Prostate gland (tissue), 2 donors: ENCODE measurements around the gene CCDC127. TPM values are rescaled to one million over a fixed set of nuclear protein-coding genes. Genes with fewer than 3 reads are reported as not detected.

Experiments used
- DNase-seq: peaks from one replicate; pipeline ENCODE4 v3.0.0-alpha.2; 2019; ENCODE audit warnings: low spot score
- H3K27ac ChIP-seq, 2 donors: fragments of 200-600 bp; sonication (generic); 2 replicates each; pipeline ENCODE4 v1.5.1; 2017 to 2019
- H3K27me3 ChIP-seq: fragments of 200-600 bp; sonication (generic); replicated peaks from 2 replicates; pipeline ENCODE4 v1.5.1; 2019; ENCODE audit not compliant: insufficient read depth
- H3K36me3 ChIP-seq, 2 donors: fragments of 200-600 bp; sonication (generic); 1 replicate in 1 of 2; 2 replicates in 1 of 2; pipeline versions ENCODE4 v1.5.1 to v1.8.1; 2017 to 2019
- H3K4me1 ChIP-seq: fragments of 200-600 bp; sonication (generic); replicated peaks from 2 replicates; pipeline ENCODE4 v1.5.1; 2019
- H3K4me3 ChIP-seq, 2 donors: fragments of 200-600 bp; sonication (generic); 2 replicates each; pipeline ENCODE4 v1.5.1; 2017 to 2019
- H3K9me3 ChIP-seq: fragments of 200-600 bp; sonication (generic); 2 replicates; pipeline ENCODE4 v1.5.1; 2017
- CTCF ChIP-seq, 4 experiments: fragments of 200-600 bp in 2 of 4; fragments of 450-650 bp in 2 of 4; sonication (generic) in 2 of 4; IDR thresholded peaks; 1 replicate in 3 of 4; 2 replicates in 1 of 4; pipeline ENCODE4 v1.5.1; 2016 to 2019; ENCODE audit warnings: antibody characterized with exemption in 4 of 4, mild to moderate bottlenecking in 2 of 4, moderate library complexity in 2 of 4
- POLR2A ChIP-seq: fragments of 450-650 bp; IDR thresholded peaks from one replicate; pipeline ENCODE4 v1.6.1; 2016; ENCODE audit warnings: antibody characterized with exemption, mild to moderate bottlenecking
- POLR2AphosphoS5 ChIP-seq: sonication (generic); formaldehyde crosslinking; IDR thresholded peaks from one replicate; pipeline ENCODE4 v1.6.1; 2017; ENCODE audit warnings: antibody characterized with exemption
- WGBS: methylation state at CpG from one replicate; pipeline ENCODE4 v1.1.5; 2018; 5-methylcytosine and 5-hydroxymethylcytosine counted together
- intact Hi-C: fragments of 100-400 bp; cut with DNase I; formaldehyde crosslinking; loops from one replicate; pipeline ENCODE4 v1.14.2; 2022
- total RNA-seq, 2 donors: library from RNA; depleted of rRNA; stranded (reverse); fragments of >200 nt; gene quantifications; one replicate each; pipeline ENCODE4 v1.1.0, GENCODE V29; 2016

The CCDC127 gene
- total RNA-seq, 2 donors from 2014 or later = 4.7 to 5.2 TPM

DNA sequence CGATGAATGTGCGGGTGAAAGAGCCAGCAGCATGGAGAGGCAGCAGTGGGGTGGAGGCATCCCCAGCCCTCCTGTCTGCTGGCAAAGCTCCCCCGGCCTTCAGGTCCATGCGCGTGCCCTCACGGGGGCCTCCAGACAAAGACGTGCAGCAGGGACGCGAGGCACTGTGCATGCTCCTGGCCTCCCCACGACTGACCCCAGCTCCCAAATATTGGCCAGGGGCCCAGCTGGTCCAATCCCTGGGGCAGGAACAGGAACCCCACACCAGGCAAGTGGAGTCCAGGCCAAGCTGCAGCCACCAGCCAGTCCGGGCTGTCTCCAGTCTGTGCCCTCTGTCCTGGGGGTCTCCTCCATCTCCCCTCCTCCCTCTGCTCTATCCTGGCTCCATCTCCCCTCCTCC is 60.2 kb downstream of the CCDC127 start:
- no peak overlapping the region for H3K27ac ChIP-seq
- no peak for TF ChIP-seq CTCF (IDR thresholded peaks at IDR 0.05)
- TF ChIP-seq POLR2A = no peak
- TF ChIP-seq POLR2AphosphoS5 = no peak
- WGBS = 78% methylated on average over 11 of the region's 11 CpGs
- H3K9me3 ChIP-seq = no peaks in the 10 kb centered on the region
- H3K4me1 ChIP-seq = no peaks in the 10 kb centered on the region
- H3K27me3 ChIP-seq = no peaks in the 10 kb centered on the region
- intact Hi-C loops = no loop called here
- DNase-seq = no peak
- H3K4me3 ChIP-seq = no peak overlapping the region
- no peaks in the 10 kb centered on the region for H3K36me3 ChIP-seq

- no peaks in the 10 kb centered on the region for H3K27me3 ChIP-seq
- 94% methylated on average over 12 of the region's 12 CpGs for WGBS
- TF ChIP-seq CTCF (IDR thresholded peaks at IDR 0.05) = no peak
- no peak for TF ChIP-seq POLR2A
- TF ChIP-seq POLR2AphosphoS5 = no peak
- no peak overlapping the region for H3K4me3 ChIP-seq
- H3K9me3 ChIP-seq = no peaks in the 10 kb centered on the region
- intact Hi-C loops = no loop called here
- no peaks in the 10 kb centered on the region for H3K4me1 ChIP-seq
- no peaks in the 10 kb centered on the region for H3K36me3 ChIP-seq
- DNase-seq = no peak
- no peak overlapping the region for H3K27ac ChIP-seq
Measured at GRCh38 chr5:157126-157715, 60.7 kb downstream of the CCDC127 start.

GRCh38 chr5:156411-157072 is 61.4 kb downstream of the CCDC127 start:
- H3K27me3 ChIP-seq = no peaks in the 10 kb centered on the region
- H3K27ac ChIP-seq = no peak overlapping the region
- 82% methylated on average over 17 of the region's 17 CpGs for WGBS
- TF ChIP-seq POLR2AphosphoS5 = no peak
- no peak for TF ChIP-seq CTCF (IDR thresholded peaks at IDR 0.05)
- TF ChIP-seq POLR2A = no peak
- no peaks in the 10 kb centered on the region for H3K36me3 ChIP-seq
- no peak for DNase-seq
- H3K4me1 ChIP-seq = no peaks in the 10 kb centered on the region
- no peak overlapping the region for H3K4me3 ChIP-seq
- no peaks in the 10 kb centered on the region for H3K9me3 ChIP-seq
- intact Hi-C loops = no loop called here

DNA sequence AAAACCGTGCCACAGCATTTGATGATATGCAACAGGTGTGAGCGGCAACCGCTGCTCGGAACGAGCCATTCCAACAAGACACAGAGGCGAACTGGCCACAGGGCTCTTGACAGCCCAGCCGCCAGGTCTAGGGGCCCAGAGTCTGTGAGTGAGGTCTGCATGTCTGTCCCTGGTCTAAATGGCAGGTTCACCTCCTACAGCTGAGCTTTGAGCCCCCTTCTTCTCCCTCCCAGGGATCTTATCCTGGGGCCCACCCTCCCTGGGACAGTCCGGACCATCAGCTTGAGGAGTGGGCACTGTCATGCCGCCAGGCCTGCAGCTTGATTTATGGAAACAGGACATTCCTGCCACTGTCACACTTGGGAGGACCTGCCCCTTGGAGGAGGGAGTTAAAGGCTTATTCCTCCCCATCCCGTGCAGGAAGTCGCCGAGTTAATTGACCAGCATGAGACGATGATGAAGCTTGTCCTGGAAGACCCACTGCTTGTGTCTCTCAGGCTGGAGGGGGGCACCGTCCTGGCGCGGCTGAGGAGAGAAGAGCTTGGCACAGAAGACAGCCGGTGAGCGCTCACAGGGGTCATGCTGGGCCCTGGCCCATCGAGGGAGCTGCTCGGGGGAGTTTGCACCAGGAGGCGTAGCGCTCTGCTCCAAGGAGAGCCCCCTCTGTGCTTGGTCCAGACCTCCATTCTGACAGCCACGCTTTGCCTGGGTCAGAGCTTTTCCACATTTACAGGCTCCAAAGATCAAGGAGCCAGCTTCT is 62.1 kb downstream of the CCDC127 start:
- no peak for DNase-seq
- Histone ChIP-seq H3K4me3 (no peak overlapping the region), H3K27me3 (no peaks in the 10 kb centered on the region), H3K9me3 (no peaks in the 10 kb centered on the region), H3K27ac (no peak overlapping the region), H3K4me1 (no peaks in the 10 kb centered on the region), H3K36me3 (no peaks in the 10 kb centered on the region)
- no peak for TF ChIP-seq CTCF (IDR thresholded peaks at IDR 0.05)
- TF ChIP-seq POLR2AphosphoS5 = no peak
- TF ChIP-seq POLR2A = no peak
- intact Hi-C loops = no loop called here
- WGBS = 90% methylated on average over 23 of the region's 23 CpGs
